Embryonic facial prominence (tissue), 1 donor: ENCODE data around the gene ADCY6.

Experiments used
- DNase-seq: peaks from one replicate; pipeline ENCODE4 v3.0.0-alpha.2; 2016; ENCODE audit errors: extremely low spot score

ADCY6 gene

DNA sequence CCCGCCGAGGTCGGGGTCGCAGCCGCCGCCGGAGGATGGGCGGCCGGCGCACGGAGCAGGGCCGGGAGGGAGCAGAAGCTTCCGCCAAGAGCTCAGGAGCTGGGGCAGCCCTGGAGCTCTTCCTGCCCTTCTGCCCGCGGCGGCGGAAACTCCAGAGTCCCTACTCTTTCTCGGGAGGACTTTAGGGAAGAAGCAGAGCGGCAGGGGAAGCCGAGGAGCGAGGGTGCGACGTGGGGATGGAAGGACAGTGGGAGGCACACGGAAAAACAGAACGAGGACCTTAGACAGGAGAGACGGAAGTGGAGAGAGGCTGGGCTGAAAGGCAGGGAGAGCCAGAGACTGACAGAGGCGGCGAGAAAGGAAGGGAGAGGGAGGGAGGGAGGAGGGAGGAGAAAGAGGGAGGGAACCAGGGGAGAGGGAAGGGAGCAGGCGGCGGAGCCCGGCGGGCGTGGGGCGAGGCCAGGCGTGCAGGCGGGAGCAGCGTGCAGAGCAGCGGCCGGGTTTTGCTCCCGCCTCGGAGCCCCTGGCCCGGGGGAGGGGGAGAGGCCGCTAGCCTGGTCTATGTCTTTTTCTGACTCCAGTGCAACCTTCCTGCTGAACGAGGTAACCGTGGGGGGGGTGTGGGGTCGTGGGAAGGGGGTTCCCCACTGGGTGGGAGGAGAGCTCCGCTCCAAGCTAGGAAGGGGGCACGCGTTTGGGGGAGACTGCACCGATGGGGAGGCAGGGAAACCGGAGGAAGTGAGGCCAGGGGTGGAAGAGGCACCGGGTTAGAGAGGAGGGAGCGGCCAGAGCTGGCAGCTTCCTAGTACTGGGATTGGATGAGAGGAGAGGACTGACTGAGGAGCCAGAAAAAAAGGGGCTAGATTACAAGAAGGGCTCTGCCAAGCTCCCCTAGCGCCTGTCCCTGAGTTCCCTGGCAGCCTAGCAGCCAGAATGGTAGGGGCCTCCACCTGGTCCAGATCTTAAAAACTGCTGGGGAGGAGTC lies 26.5 kb upstream of the ADCY6 start:
- DNase-seq = peak; percentile 86

DNA sequence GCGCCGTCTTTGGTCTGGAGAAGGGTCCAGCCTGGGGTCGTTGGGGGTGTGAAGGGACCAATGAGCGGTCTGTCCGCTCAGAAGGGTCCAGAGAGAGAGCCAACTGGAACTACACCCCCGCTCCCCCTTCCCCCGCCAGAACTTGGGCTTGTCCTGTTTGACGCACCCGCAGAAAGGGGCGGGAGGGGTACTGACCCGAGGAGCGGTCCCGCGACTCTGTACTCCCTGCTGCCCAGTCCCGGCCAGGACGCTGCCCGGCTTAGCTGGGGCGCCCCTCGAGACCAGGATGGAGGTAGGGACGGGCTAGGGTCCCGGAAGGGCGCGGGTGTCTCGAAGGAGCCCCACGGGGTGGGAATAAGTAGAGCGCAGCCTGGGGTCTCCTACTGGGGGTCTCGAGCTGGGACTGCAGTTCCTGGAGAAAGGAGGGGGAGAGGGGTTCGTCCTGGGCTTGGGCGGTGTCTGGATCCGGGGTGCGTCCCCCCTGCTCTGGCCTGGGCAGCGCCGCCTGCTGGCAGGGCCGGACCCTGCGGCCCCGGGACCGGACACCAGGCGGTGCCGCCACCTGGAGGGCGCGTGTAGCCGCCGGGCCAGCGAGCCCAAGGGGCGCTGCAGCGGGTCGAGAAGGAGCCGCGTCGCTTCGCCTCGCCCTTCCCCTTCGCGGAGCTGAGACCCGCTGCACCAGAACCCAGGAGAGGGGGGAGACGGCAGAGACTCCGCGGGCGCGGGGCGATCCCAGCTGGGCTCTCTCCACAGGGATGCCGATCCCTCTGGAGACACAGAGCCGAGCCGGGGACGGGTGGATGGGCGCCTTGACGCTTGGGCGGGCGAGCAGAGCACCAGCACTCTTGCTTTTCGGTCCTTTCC lies 25.6 kb upstream of the ADCY6 start:
- no peak for DNase-seq

DNA sequence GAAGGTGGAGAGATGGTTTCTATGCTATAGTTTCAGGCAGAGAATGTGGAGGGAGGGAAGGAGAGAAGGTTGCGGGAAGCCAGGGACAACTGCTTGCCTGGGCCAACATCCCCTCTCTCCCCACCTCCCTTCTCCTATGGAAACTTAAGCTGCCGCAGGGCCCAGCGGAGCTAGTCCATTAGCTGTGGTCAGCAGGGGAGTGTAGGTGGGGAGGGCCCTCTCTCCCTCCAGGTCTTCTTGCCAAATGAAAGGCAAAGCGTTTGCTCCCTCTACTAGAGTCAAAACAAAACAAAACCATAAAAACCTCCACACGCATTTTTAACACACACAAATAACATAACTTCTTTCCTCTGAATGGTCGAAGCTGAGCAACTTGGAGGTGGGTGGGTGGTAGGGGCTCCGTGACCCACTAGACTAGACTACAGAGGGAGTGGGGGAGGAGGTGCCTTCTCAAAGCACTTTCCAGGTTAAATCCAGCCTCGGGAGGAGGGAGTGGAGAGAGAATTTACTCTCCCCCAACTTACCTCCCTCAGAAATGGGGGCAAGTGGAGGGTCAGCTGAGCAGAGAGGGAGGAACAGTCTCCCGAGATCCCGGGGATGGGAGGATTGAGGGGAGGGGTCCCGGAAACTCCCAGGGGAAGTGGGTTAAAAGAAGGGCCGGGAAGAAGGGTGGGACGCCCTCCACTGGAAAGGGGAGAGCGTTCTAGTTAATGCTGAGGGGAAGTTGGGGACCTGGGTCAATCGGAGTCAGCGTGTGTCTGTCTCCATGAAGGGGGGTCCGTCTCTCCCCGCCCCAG lies 24.8 kb upstream of the ADCY6 start:
- DNase-seq = no peak

DNA sequence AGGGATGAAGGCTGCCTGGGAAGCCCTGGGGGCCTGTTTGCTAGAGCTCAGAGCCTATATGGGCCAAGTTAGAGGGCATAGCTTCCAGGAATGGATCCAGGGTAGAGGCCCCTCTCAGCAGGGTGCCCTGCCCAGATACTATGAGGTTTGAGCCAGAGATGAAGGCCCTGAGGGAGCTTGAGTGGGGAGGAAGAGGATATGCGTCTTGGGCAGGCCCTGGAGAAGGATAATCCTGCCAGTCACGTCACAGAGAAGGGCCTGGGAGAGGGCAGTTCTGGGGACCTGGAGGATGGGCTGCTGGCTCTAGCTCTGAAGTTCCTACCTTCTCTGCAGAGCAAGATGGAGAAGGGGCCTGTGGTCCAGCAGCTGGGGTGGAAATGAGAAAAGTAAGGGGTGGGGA lies 23.5 kb upstream of the ADCY6 start:
- DNase-seq = no peak

DNA sequence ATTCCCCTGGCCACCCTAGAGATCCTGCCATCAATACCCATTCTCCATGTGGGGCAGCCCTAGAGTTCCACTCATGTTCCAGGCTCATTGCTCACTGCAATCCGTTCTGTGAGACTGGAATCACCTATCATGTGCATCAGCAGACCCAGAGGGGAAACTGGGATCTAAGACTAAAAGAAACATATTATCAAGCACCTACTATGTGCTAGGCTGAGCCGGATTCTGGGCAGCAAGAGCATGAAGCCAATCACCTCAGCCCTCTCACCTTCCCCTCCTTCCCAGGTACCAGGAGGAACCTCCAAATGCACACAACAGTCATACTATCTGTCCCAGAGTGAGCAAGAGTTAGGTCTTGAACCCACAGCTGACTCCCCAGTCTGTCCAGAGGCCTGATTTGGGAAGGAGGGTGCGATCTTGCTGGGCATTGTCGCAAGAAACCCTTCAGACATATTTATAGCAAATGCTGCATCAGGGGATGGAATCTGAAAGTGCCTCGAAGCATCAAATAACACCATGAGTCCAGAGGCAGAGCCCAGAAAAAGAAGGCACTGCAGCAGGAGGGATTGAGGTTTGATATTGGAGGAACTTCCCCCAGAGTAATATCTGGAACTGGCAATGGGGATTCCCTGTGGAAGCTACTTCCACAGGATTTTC lies 22.7 kb upstream of the ADCY6 start:
- no peak for DNase-seq

DNA sequence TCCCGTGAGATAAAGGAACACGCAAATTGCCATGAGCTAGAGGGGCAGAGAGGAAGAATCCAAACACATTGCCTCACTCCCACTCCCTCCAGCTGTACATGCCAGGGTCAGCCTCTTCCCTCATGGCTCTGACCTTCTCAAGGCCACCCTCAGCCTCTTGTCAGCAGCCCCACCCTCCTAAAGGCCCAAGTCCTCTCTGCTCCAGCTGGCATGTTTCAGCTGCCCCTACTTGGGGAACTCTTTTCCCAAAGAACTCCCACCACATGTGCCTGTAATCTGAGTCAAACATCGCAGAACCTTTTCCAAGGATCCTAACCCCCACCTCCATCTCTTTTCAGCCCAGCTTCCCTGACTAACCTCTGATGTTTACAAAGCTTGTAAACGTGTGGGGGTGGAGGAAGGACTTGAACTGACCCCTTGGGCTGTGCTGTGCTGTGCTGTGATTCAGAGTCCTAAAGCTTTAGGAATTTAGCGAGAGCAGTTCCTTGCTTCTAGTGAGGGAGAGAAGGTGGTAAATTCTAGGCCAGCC lies 22.1 kb upstream of the ADCY6 start:
- no peak for DNase-seq

DNA sequence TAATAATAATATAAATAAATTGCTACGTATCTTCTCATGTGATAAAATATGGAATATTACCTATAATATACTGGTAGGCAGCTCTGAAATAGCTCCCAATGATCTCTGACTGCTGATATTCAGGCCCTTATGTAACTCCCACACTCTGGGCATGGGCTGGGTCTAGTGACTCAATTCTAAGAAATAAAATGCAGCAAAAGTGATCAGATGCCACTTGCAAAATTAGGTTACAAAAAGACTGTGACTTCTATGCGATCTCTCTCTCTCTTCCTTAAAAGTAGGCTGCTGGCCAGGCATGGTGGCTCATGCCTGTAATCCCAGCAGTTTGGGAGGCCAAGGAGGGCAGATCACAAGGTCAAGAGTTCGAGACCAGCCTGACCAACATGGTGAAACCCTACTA lies 19.1 kb upstream of the ADCY6 start:
- DNase-seq = no peak

DNA sequence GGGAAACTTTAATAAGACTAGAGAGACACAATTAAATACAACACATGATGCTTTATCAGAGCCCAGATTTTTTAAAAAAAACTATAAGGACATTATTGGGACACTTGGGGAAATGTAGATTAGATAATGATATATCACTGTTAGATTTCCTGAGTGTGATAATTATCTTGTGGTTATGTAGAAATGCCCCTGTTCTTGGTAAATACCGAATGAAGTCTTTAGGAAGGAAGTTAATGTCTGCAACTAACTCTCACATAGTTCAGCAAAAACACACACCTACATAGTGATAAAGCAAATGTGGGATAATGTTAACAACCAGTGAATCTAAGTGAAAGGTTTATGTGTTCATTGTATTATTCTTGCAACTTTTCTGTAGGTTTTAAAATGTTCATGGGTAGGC lies 14.8 kb upstream of the ADCY6 start:
- DNase-seq = no peak

DNA sequence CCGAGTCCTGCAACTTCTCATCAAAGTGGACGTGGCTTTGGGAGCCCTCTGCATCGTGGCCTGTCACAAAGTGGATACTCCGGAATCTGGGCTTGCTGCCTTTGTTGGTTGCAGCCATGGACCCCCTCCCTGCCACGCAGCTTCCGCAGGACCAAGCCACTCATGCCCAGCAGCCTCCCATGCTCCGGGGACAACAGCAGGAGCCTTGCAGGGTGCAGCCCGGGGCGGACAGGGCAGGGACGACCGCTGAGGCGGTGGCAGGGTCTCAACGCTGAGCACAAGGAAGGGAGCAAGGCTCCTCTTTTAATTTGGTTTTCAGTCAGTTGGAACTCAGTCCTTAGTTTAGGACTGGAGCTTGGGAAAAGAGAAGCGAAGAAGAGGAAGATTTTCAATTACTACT lies 12.1 kb upstream of the ADCY6 start:
- no peak for DNase-seq

DNA sequence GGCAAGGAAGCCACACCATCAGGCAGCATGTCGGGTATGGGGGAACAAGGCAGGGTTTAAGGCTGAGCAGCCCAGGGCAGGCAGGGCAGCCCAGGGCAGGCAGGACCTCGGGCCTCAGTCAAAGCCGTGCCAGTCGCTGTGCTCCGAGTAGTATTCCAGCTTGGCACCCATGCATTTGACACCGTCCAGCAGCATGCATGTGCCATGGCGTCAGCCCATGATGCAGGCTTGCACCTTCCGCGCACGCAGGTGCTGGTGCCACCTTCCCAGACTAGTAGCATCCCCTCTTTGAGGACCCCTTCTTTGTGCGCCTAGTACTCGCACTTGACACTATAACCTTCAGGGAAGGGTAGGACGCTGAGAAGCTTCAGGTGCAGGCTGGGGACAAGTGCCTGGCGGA lies 11.6 kb upstream of the ADCY6 start:
- DNase-seq = no peak

DNA sequence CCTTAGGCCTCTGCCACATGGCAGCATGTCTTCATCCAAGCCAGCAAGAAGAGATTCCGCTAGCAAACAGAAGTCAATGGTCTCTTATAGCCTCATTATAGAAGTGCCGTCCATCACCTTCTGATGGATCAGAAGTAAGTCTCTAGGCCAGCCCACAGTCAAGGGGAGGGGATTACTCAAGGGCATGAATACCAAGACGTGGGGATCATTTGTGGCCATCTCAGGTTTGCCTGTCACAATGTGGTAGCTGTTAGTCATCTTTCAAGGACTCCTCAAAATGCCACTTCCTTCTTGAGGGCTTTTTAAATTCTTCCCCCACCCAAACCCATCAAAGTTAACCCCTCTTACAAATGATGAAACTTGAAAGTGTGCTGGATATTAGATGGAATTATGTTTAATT lies 8.1 kb upstream of the ADCY6 start:
- no peak for DNase-seq

DNA sequence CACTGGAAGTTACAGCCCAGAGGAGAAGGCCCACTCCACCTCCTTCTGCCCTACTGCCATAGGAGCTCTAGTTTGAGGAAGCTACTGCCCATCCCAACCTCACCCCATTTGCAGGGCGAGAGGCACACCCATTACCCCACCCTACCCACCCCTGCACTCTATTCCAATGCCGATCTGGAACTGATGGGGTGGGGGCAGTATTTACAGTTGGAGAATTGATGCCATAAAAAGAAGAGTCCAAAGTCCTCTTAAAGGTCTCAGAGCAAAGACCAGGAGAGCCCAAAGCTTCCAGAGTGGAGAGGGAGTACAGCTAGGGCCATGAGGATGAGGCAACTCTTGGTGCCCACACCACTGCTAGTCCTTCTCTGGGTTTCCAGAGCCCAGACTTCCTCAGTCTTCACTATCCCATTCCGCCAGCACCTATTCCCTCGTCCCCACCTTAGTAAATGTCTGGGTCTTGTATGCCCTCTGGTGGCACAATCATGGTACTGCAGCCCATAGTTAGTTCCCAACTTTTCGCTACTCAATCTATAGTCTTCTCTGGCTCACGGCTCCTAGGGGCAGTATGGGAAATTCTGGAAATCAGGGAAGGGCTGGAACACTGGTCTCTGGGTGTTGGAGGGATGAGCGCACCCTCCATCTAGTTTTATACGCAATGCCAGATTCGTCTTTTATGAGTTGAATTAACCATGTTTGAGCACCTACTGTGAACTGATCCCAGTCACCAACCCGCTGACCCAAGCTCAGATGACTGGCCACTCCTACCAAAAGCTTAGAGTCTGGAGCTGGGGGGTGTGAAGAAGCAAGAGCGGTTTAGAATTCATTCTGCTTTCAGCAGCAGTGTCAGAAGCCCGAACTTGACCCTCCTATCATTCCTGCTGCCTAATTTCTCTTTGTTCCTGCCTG lies 6.9 kb upstream of the ADCY6 start:
- DNase-seq = peak; percentile 53

DNA sequence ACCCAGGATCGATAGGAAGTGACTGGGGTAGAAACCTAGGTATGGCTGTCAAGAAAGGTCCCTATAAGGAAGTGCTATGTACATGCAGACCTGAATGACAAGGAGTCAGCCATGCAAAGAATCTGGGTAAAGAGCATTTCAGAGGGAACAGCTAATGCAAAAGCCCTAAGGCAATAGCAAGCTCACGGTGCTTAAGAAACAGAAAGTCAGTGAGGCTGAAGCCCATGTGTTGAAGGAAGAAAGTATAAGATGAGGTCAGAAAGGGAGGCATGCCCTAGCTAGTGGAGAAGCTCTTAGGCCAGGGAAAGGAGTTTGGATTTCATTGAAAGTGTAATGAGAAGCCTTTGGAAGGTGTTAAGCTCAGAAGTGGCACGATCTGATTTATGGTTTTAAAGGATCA lies 6.0 kb upstream of the ADCY6 start:
- DNase-seq = no peak

DNA sequence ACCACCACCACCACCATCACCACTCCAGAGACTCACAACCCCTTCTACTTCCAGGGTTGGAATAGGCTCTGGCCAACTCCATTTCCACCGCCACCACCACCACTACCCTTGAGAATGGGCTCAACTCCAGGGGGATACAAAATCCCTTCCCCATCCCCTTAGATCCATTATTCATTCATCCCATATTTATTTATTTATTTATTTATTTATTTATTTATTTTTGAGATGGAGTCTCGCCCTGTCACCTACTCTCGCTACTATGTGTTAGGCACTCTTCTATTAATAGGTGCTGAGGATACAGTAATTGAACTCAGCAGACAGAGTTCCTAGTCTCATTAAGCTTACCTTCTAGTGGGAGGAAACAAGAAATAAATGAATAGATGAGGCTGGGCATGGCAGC lies 4.8 kb upstream of the ADCY6 start:
- DNase-seq = no peak

DNA sequence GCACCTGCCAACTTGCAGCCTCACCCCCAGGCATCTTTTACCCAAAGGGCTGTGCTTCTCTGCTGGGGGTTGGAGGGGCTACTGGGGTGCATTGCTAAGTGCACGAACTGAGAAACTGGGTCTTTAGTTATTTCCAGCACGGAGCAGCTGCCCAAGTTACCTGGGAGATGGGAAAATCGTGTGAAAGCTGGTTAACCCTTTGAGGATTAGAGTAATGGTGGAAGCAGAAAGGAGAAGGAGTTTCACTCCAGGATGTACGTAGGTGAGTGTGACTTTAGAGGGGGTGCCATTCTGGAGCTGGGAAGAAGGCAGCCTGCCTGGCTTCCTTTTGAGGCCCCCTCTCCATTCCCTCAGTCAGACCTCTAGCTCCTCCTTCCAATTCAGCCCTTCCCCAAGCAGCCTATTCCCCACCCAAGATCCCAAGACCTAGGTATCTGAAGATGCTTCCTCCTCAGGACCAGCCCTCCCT lies 1.0 kb upstream of the ADCY6 start:
- no peak for DNase-seq

DNA sequence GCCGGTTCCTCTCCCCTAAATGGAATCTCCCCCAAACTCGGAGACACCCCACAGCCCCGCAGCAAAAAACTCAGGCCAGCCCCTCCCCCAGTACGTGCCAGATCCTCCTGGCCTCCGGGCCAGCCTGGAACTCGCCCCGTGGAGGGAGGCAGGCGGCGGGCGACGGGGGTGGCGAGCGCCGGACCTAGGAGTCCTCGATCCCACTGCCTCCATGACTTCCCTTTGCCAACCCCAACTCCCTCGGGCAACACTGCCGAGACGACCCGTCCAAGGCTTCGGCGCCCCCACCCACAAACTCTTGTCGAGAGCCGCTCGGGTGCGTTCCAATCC lies 400 bp downstream of the ADCY6 start:
- DNase-seq = no peak

DNA sequence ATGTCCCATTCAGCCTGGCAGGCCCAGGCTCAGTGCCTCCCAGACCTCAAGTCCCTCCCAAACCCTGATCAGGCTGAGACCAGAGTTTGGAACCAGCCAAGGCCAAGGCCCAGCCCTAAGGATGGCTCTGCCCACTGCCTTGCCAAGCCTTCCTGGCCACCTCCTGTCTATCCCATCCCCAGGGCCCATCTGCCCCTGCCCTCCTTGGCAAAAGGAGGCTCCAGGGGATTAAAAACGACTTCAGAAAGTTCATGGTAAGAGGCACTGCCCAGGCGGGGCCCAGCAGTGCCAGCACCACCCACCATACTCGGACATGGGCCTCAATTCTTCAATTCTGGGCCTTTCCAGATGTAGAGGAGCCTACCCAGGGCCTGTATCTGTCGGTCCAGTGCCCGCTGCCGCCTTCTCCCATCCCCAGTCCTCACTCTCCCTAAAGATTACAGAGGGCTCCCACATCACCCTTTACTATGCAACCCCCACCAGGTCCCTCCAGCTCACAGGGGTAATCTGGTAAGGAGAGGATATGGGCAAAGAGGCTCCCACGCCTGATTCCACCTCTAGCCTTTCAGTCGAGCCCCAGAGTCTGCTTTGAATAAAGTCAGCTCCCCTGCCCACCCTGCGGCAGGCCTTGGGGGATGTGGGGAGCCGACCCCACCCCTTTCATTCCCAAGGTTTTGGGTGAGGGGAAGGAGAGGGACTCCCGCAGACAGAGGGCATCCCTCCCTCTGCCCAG lies 932 bp downstream of the ADCY6 start:
- DNase-seq = no peak

DNA sequence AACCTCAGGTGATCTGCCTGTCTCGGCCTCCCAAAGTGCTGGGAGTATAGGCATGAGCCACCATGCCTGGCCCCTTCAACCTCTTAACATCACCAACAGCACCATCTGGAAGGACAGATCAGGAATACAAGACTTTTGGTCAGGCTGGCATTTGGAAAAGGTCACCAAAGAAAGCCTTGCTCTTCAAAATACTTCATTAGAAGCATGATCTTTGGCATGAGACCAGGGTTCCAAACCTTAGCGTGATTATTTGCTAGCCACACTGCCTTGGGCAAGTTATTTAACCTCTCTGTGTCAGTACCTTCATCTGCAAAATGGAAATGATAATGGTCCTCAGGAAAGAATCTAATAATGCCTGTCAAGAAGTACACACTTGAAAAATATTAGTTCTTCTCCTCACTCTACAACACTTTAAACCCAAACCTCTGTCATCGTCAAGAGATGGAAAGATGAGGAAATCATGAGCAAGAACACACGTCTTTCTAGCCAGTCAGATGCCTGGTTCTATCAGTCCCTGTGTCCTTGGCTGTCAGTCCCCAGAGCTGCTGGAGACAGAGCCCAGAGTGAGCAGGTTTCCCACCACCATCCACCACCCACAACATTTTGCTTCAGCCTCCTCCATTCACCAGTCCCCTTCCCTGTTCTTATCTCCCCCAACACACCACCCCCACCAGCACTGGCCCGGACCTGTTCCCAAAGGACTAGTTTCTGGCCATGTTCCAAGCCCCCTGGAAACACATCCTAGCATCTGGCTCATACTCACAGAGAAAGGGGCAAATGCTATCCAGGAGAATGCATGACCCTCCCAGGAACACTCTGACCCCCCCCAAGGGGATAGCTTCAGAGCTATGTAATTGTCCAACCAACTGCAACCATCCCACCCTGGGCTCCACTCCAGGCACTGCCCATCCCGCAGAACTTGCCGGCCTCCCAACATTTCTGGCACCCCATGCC lies 2.0 kb downstream of the ADCY6 start:
- no peak for DNase-seq
